HFFc6 (cell line): Measurements from ENCODE around the gene OR3A3. TPM values are rescaled to one million over a fixed set of nuclear protein-coding genes. Genes with fewer than 3 reads are reported as not detected.

Experiments
- DNase-seq: peaks from one replicate; pipeline ENCODE4 v3.0.0-alpha.2; 2018
- H3K27ac Mint-ChIP-seq: 2 replicates; pipeline ENCODE4 v1.8.0; 2020; ENCODE audit warnings: mild to moderate bottlenecking, mixed read lengths
- H3K27me3 Mint-ChIP-seq: 2 replicates; pipeline ENCODE4 v1.8.0; 2021; ENCODE audit warnings: mild to moderate bottlenecking, moderate library complexity, mixed read lengths; ENCODE audit not compliant: insufficient read depth
- H3K36me3 Mint-ChIP-seq: 2 replicates; pipeline ENCODE4 v1.8.0; 2021; ENCODE audit warnings: low read depth, mixed read lengths
- H3K4me1 Mint-ChIP-seq: 2 replicates; pipeline ENCODE4 v1.8.0; 2020; ENCODE audit warnings: low read depth, mixed read lengths
- H3K4me3 Mint-ChIP-seq: 2 replicates; pipeline ENCODE4 v1.8.0; 2020; ENCODE audit warnings: mild to moderate bottlenecking, moderate library complexity, mixed read lengths
- H3K9me3 Mint-ChIP-seq: 2 replicates; pipeline ENCODE4 v1.8.0; 2020; ENCODE audit warnings: mild to moderate bottlenecking, mixed read lengths
- total RNA-seq, 6 experiments: library from RNA; stranded (reverse); fragmentation: NEBNext Ultra II Directional; extraction: Animal tissue kit (Norgen Biotek cat#: 25700); gene quantifications; 2 replicates in 1 of 6; 3 replicates in 5 of 6; pipeline ENCODE4 v1.2.3, GENCODE V29; 2021
- TF ChIP-seq, protein P1 (sequence below): fragments of 200-600 bp; sonication (generic); IDR thresholded peaks from 2 replicates; pipeline ENCODE4 v1.5.0; 2021; ENCODE audit warnings: antibody characterized with exemption, mild to moderate bottlenecking

OR3A3 gene
- total RNA-seq, 6 experiments from 2014 or later: not detected

DNA sequence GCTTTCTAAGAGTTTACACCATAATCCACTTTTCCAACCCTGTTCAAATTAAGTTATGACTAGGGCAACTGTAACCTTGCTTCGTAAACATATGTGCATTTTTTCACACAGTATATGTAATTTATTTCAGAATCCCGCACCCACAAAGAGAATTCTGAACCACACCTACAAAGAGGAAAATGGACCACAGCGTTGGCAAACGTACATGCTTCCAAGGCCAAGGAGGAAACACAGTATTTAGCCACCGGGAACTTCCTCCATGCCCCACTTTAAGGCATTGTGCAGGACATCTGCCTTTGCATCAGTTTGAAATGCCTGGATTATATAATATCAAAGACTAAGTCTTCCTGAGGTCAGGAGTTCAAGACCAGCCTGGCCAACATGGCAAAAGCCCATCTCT, 58.4 kb downstream of the OR3A3 start:
- DNase-seq: no peak
- Mint-ChIP-seq H3K36me3 (no peaks in the 10 kb centered on the region), H3K4me3 (no peak overlapping the region), H3K9me3 (no peaks in the 10 kb centered on the region), H3K4me1 (peaks cover 6% of the 10 kb centered on the region; the same call in 1 of the 2 replicates), H3K27ac (no peak overlapping the region), H3K27me3 (peaks cover 8% of the 10 kb centered on the region)
- TF ChIP-seq, protein P1, sequence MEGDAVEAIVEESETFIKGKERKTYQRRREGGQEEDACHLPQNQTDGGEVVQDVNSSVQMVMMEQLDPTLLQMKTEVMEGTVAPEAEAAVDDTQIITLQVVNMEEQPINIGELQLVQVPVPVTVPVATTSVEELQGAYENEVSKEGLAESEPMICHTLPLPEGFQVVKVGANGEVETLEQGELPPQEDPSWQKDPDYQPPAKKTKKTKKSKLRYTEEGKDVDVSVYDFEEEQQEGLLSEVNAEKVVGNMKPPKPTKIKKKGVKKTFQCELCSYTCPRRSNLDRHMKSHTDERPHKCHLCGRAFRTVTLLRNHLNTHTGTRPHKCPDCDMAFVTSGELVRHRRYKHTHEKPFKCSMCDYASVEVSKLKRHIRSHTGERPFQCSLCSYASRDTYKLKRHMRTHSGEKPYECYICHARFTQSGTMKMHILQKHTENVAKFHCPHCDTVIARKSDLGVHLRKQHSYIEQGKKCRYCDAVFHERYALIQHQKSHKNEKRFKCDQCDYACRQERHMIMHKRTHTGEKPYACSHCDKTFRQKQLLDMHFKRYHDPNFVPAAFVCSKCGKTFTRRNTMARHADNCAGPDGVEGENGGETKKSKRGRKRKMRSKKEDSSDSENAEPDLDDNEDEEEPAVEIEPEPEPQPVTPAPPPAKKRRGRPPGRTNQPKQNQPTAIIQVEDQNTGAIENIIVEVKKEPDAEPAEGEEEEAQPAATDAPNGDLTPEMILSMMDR: no peak

DNA sequence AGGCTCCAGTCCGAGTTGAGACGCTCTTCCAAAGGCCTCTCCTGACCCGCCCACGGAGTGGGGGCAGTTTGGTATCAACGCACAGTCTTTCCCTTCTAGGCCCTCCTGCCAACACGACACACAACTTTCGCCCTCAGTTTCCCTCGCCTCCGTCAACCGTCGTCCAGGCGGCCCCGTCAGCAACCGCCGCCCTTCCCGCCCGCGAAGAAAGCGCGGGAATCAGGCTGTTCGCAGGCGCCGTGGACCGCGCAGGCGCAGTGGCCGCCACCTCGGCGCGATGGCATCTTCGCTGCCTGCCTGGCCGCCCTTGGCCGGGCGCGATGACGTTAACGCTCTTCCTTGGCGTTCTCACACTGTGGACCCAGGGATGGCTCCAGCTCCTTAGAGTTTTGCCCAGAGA, 60.4 kb downstream of the OR3A3 start, which contains the start of gene SPATA22:
SPATA22 (minus strand) TSS at position 221 of the 400 bp plus-strand sequence. CDS start 2,494 bp downstream, outside the sequence.
- Mint-ChIP-seq H3K4me3 (no peak within 1 kb of the TSS), H3K9me3 (no peaks in the 10 kb centered on the region), H3K4me1 (peaks cover 20% of the 10 kb centered on the region), H3K27me3 (peaks cover 11% of the 10 kb centered on the region), H3K36me3 (no peaks in the 10 kb centered on the region), H3K27ac (no peak within 1 kb of the TSS)
- no peak for DNase-seq
- TF ChIP-seq, protein P1: no peak

GRCh38 chr17:3472137-3472536, 61.0 kb downstream of the OR3A3 start:
- H3K36me3 Mint-ChIP-seq: no peaks in the 10 kb centered on the region
- DNase-seq: no peak
- no peak overlapping the region for H3K27ac Mint-ChIP-seq
- H3K4me3 Mint-ChIP-seq: no peak overlapping the region
- H3K27me3 Mint-ChIP-seq: peaks cover 11% of the 10 kb centered on the region
- peaks cover 20% of the 10 kb centered on the region for H3K4me1 Mint-ChIP-seq
- no peaks in the 10 kb centered on the region for H3K9me3 Mint-ChIP-seq
- TF ChIP-seq, protein P1: no peak

Other genes starting within 250 kb of the OR3A3 start
- gene OR1A2, start 213.9 kb upstream of the OR3A3 start, total RNA-seq: not detected
- not detected for gene OR1A1, start 203.7 kb upstream of the OR3A3 start, total RNA-seq
- not detected for gene OR3A1, start 113.0 kb upstream of the OR3A3 start, total RNA-seq
- gene OR3A2, start 25.1 kb upstream of the OR3A3 start, total RNA-seq: not detected
- gene OR1E1, start 13.0 kb upstream of the OR3A3 start, total RNA-seq: not detected
- not detected for gene OR1E2, start 22.5 kb downstream of the OR3A3 start, total RNA-seq
- not detected for gene SPATA22, start 60.4 kb downstream of the OR3A3 start, total RNA-seq
- not detected for gene ASPA, start 64.6 kb downstream of the OR3A3 start, total RNA-seq
- gene TRPV3, start 146.4 kb downstream of the OR3A3 start, total RNA-seq: under 1 TPM in 5 of 6 experiments, not detected in 1; 0.07 to 0.66 (median 0.43) TPM
- gene TRPV1, start 198.0 kb downstream of the OR3A3 start, total RNA-seq: 1 to 10 TPM; 1.2 to 1.9 (median 1.5) TPM
- gene SHPK, start 224.9 kb downstream of the OR3A3 start, total RNA-seq: 10 to 100 TPM in 1 of 6 experiments, 1 to 10 TPM in 5; 7.9 to 10.5 (median 9.1) TPM
- gene CTNS, start 225.4 kb downstream of the OR3A3 start, total RNA-seq: 10 to 100 TPM in 1 of 6 experiments, 1 to 10 TPM in 5; 8.8 to 10.2 (median 9.0) TPM